HEK293 (cell line): Measurements from ENCODE around the gene FUT1.
A peak's percentile ranks its signal among the peaks of the same experiment; 100 is the strongest.

Source experiments
- GLI2 ChIP-seq: fragments of 450-650 bp; formaldehyde crosslinking; IDR thresholded peaks from 2 replicates; pipeline ENCODE4; 2017; ENCODE audit warnings: missing biosample characterization, missing genetic modification characterization, low read depth, borderline replicate concordance
- HOXD13 ChIP-seq: sonication (generic); formaldehyde crosslinking; IDR thresholded peaks from 2 replicates; pipeline ENCODE4 v1.8.0; 2022; ENCODE audit warnings: missing genetic modification reagents, borderline replicate concordance
- MEIS1 ChIP-seq: sonication (generic); formaldehyde crosslinking; IDR thresholded peaks from 2 replicates; pipeline ENCODE4 v1.8.1; 2022; ENCODE audit warnings: missing genetic modification reagents, mild to moderate bottlenecking, borderline replicate concordance
- RBAK ChIP-seq: fragments of 450-650 bp; formaldehyde crosslinking; IDR thresholded peaks from 2 replicates; pipeline ENCODE4 v1.5.1; 2016; ENCODE audit warnings: missing biosample characterization, missing genetic modification characterization
- SALL2 ChIP-seq: fragments of 450-650 bp; formaldehyde crosslinking; IDR thresholded peaks from 2 replicates; pipeline ENCODE4 v1.5.0; 2017; ENCODE audit warnings: missing biosample characterization, mild to moderate bottlenecking, missing genetic modification characterization, borderline replicate concordance
- SCRT2 ChIP-seq: fragments of 450-650 bp; formaldehyde crosslinking; IDR thresholded peaks from 2 replicates; pipeline ENCODE4 v1.5.1; 2016; ENCODE audit warnings: missing biosample characterization, missing genetic modification characterization
- WT1 ChIP-seq: fragments of 450-650 bp; formaldehyde crosslinking; IDR thresholded peaks from 2 replicates; pipeline ENCODE4 v1.5.1; 2016; ENCODE audit warnings: missing biosample characterization, missing genetic modification characterization
- YY1 ChIP-seq: fragments of 450-650 bp; formaldehyde crosslinking; IDR thresholded peaks from 2 replicates; pipeline ENCODE4 v1.5.1; 2018; ENCODE audit warnings: missing biosample characterization, missing genetic modification characterization
- ZBTB20 ChIP-seq: fragments of 450-650 bp; formaldehyde crosslinking; IDR thresholded peaks from 2 replicates; pipeline ENCODE4 v1.5.1; 2016; ENCODE audit warnings: missing biosample characterization, missing genetic modification characterization
- ZNF133 ChIP-seq: fragments of 450-650 bp; formaldehyde crosslinking; IDR thresholded peaks from 2 replicates; pipeline ENCODE4 v1.5.1; 2016; ENCODE audit warnings: missing biosample characterization, missing genetic modification characterization
- ZNF146 ChIP-seq: fragments of 450-650 bp; formaldehyde crosslinking; IDR thresholded peaks from 2 replicates; pipeline ENCODE4 v1.5.1; 2016; ENCODE audit warnings: missing biosample characterization, missing genetic modification characterization
- ZNF2 ChIP-seq: fragments of 450-650 bp; formaldehyde crosslinking; IDR thresholded peaks from 2 replicates; pipeline ENCODE4 v1.5.1; 2016; ENCODE audit warnings: missing biosample characterization, missing genetic modification characterization
- ZNF214 ChIP-seq: fragments of 450-650 bp; formaldehyde crosslinking; IDR thresholded peaks from 2 replicates; pipeline ENCODE4 v1.5.1; 2017; ENCODE audit warnings: missing biosample characterization, mild to moderate bottlenecking, missing genetic modification characterization, borderline replicate concordance
- ZNF366 ChIP-seq: fragments of 450-650 bp; formaldehyde crosslinking; conservative IDR thresholded peaks from 2 replicates; pipeline ENCODE4 v1.5.1; 2016; ENCODE audit warnings: missing biosample characterization, missing genetic modification characterization
- ZNF391 ChIP-seq: fragments of 450-650 bp; formaldehyde crosslinking; IDR thresholded peaks from 2 replicates; pipeline ENCODE4 v1.5.1; 2016; ENCODE audit warnings: low read depth, missing biosample characterization, missing genetic modification characterization, borderline replicate concordance
- ZNF426 ChIP-seq: fragments of 450-650 bp; formaldehyde crosslinking; IDR thresholded peaks from 2 replicates; pipeline ENCODE4 v1.5.1; 2017; ENCODE audit warnings: missing biosample characterization, missing genetic modification characterization, mild to moderate bottlenecking, inconsistent platforms, moderate library complexity
- ZNF624 ChIP-seq: fragments of 450-650 bp; formaldehyde crosslinking; IDR thresholded peaks from 2 replicates; pipeline ENCODE4 v1.5.1; 2017; ENCODE audit warnings: missing biosample characterization, missing genetic modification characterization
- ZNF658 ChIP-seq: fragments of 450-650 bp; formaldehyde crosslinking; IDR thresholded peaks from 2 replicates; pipeline ENCODE4; 2016; ENCODE audit warnings: missing biosample characterization, missing genetic modification characterization
- ZNF701 ChIP-seq: fragments of 450-650 bp; formaldehyde crosslinking; IDR thresholded peaks from 2 replicates; pipeline ENCODE4 v1.5.1; 2016; ENCODE audit warnings: missing biosample characterization, missing genetic modification characterization
- ZNF76 ChIP-seq: fragments of 450-650 bp; formaldehyde crosslinking; IDR thresholded peaks from 2 replicates; pipeline ENCODE4; 2016; ENCODE audit warnings: low read depth, missing biosample characterization, missing genetic modification characterization, borderline replicate concordance
- TF ChIP-seq, protein P1 (sequence below): fragments of 450-650 bp; formaldehyde crosslinking; IDR thresholded peaks from 2 replicates; pipeline ENCODE4 v1.5.1; 2016; ENCODE audit warnings: missing biosample characterization, missing genetic modification characterization, borderline replicate concordance
- TF ChIP-seq, protein P2 (sequence below): fragments of 450-650 bp; formaldehyde crosslinking; IDR thresholded peaks from 2 replicates; pipeline ENCODE4 v1.5.1; 2017; ENCODE audit warnings: missing biosample characterization, missing genetic modification characterization
- TF ChIP-seq, protein P3 (sequence below): IDR thresholded peaks from 2 replicates; pipeline ENCODE4 v1.6.1; 2011; ENCODE audit warnings: mild to moderate bottlenecking, low read depth, low read length, borderline replicate concordance
- TF ChIP-seq, protein P4 (sequence below): fragments of 450-650 bp; formaldehyde crosslinking; IDR thresholded peaks from 2 replicates; pipeline ENCODE4 v1.5.1; 2016; ENCODE audit warnings: missing biosample characterization, missing genetic modification characterization, borderline replicate concordance
- TF ChIP-seq, protein P5 (sequence below): fragments of 450-650 bp; formaldehyde crosslinking; IDR thresholded peaks from 2 replicates; pipeline ENCODE4 v1.5.1; 2016; ENCODE audit warnings: missing biosample characterization, missing genetic modification characterization
- TF ChIP-seq, protein P6 (sequence below): fragments of 450-650 bp; formaldehyde crosslinking; IDR thresholded peaks from 2 replicates; pipeline ENCODE4 v1.5.1; 2016; ENCODE audit warnings: missing biosample characterization, missing genetic modification characterization

The FUT1 gene

DNA sequence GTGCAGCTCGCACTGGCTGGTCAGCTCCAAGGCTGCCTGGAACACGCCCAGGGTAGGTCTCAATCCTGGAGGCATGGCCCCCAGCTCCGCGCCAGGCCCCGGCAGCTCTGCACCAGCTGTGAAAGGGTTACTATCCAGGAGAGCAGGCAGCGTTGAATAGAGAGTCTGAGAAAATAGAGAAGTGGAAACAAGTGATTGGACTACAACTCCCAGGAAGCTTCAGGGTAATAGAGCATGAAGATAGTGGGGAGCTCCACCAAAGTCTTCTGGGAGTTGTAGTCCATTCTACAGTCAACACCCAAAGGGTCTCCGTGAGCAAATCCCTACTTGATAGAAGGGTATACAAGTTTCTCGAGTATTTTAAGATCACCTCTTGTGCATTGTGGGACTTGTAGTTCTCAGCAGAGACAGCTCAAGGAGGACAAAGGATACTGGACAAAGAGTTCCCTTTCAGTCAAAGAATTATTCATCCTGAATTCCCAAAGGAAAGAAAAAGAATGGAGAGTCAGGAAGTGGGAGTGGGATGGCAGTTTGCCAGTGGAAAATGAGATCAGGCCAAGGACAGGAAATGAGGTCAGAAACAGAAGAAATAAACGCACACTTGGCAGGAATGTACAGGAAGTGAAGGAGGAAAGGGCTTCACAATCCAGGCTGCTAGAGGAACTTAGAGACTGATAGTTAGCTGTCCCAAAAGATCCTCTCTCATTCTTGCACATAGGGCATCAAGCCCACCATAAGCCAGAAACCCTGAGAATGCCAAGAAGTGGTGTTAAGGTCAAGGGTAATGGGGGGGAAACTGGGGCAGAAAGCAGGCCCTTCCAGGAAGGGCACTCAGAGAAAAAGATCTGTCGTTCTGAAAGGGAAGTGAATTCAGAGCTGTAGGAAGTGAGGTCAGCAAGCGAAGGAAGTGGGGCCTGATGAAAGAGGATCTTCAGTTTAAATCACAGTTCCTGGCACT lies 27.4 kb downstream of the FUT1 start (continued):
- TF ChIP-seq ZNF366 = peak; percentile 70
- TF ChIP-seq, protein P1, sequence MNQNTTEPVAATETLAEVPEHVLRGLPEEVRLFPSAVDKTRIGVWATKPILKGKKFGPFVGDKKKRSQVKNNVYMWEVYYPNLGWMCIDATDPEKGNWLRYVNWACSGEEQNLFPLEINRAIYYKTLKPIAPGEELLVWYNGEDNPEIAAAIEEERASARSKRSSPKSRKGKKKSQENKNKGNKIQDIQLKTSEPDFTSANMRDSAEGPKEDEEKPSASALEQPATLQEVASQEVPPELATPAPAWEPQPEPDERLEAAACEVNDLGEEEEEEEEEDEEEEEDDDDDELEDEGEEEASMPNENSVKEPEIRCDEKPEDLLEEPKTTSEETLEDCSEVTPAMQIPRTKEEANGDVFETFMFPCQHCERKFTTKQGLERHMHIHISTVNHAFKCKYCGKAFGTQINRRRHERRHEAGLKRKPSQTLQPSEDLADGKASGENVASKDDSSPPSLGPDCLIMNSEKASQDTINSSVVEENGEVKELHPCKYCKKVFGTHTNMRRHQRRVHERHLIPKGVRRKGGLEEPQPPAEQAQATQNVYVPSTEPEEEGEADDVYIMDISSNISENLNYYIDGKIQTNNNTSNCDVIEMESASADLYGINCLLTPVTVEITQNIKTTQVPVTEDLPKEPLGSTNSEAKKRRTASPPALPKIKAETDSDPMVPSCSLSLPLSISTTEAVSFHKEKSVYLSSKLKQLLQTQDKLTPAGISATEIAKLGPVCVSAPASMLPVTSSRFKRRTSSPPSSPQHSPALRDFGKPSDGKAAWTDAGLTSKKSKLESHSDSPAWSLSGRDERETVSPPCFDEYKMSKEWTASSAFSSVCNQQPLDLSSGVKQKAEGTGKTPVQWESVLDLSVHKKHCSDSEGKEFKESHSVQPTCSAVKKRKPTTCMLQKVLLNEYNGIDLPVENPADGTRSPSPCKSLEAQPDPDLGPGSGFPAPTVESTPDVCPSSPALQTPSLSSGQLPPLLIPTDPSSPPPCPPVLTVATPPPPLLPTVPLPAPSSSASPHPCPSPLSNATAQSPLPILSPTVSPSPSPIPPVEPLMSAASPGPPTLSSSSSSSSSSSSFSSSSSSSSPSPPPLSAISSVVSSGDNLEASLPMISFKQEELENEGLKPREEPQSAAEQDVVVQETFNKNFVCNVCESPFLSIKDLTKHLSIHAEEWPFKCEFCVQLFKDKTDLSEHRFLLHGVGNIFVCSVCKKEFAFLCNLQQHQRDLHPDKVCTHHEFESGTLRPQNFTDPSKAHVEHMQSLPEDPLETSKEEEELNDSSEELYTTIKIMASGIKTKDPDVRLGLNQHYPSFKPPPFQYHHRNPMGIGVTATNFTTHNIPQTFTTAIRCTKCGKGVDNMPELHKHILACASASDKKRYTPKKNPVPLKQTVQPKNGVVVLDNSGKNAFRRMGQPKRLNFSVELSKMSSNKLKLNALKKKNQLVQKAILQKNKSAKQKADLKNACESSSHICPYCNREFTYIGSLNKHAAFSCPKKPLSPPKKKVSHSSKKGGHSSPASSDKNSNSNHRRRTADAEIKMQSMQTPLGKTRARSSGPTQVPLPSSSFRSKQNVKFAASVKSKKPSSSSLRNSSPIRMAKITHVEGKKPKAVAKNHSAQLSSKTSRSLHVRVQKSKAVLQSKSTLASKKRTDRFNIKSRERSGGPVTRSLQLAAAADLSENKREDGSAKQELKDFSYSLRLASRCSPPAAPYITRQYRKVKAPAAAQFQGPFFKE (tag by site-specific recombination) = no peak
- peak; percentile 36; the same call in 1 of the 2 replicates for TF ChIP-seq ZBTB20
- TF ChIP-seq ZNF2 (tag by site-specific recombination) = no peak
- no peak for TF ChIP-seq YY1
- TF ChIP-seq, protein P2, sequence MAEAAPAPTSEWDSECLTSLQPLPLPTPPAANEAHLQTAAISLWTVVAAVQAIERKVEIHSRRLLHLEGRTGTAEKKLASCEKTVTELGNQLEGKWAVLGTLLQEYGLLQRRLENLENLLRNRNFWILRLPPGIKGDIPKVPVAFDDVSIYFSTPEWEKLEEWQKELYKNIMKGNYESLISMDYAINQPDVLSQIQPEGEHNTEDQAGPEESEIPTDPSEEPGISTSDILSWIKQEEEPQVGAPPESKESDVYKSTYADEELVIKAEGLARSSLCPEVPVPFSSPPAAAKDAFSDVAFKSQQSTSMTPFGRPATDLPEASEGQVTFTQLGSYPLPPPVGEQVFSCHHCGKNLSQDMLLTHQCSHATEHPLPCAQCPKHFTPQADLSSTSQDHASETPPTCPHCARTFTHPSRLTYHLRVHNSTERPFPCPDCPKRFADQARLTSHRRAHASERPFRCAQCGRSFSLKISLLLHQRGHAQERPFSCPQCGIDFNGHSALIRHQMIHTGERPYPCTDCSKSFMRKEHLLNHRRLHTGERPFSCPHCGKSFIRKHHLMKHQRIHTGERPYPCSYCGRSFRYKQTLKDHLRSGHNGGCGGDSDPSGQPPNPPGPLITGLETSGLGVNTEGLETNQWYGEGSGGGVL (tag by site-specific recombination) = peak; percentile 18; the same call in 1 of the 2 replicates
- no peak for TF ChIP-seq ZNF426 (tag by site-specific recombination)
- TF ChIP-seq RBAK (tag by site-specific recombination) = no peak
- no peak for TF ChIP-seq ZNF133 (tag by site-specific recombination)
- no peak for TF ChIP-seq HOXD13 (CRISPR knock-in tag)
- no peak for TF ChIP-seq GLI2 (tag by site-specific recombination)
- no peak for TF ChIP-seq ZNF701 (tag by site-specific recombination)
- no peak for TF ChIP-seq ZNF658
- TF ChIP-seq MEIS1 (CRISPR knock-in tag) = no peak
- no peak for TF ChIP-seq SCRT2
- TF ChIP-seq, protein P3, sequence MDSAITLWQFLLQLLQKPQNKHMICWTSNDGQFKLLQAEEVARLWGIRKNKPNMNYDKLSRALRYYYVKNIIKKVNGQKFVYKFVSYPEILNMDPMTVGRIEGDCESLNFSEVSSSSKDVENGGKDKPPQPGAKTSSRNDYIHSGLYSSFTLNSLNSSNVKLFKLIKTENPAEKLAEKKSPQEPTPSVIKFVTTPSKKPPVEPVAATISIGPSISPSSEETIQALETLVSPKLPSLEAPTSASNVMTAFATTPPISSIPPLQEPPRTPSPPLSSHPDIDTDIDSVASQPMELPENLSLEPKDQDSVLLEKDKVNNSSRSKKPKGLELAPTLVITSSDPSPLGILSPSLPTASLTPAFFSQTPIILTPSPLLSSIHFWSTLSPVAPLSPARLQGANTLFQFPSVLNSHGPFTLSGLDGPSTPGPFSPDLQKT = no peak
- no peak for TF ChIP-seq ZNF214 (tag by site-specific recombination)
- TF ChIP-seq ZNF391 (tag by site-specific recombination) = no peak
- TF ChIP-seq ZNF624 (tag by site-specific recombination) = no peak
- TF ChIP-seq, protein P4, sequence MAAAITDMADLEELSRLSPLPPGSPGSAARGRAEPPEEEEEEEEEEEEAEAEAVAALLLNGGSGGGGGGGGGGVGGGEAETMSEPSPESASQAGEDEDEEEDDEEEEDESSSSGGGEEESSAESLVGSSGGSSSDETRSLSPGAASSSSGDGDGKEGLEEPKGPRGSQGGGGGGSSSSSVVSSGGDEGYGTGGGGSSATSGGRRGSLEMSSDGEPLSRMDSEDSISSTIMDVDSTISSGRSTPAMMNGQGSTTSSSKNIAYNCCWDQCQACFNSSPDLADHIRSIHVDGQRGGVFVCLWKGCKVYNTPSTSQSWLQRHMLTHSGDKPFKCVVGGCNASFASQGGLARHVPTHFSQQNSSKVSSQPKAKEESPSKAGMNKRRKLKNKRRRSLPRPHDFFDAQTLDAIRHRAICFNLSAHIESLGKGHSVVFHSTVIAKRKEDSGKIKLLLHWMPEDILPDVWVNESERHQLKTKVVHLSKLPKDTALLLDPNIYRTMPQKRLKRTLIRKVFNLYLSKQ (tag by site-specific recombination) = no peak
- TF ChIP-seq, protein P5, sequence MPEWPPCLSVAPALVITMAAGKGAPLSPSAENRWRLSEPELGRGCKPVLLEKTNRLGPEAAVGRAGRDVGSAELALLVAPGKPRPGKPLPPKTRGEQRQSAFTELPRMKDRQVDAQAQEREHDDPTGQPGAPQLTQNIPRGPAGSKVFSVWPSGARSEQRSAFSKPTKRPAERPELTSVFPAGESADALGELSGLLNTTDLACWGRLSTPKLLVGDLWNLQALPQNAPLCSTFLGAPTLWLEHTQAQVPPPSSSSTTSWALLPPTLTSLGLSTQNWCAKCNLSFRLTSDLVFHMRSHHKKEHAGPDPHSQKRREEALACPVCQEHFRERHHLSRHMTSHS (tag by site-specific recombination) = no peak
- TF ChIP-seq ZNF76 (tag by site-specific recombination) = peak; percentile 97
- TF ChIP-seq SALL2 = no peak
- no peak for TF ChIP-seq WT1 (tag by site-specific recombination)
- TF ChIP-seq, protein P6, sequence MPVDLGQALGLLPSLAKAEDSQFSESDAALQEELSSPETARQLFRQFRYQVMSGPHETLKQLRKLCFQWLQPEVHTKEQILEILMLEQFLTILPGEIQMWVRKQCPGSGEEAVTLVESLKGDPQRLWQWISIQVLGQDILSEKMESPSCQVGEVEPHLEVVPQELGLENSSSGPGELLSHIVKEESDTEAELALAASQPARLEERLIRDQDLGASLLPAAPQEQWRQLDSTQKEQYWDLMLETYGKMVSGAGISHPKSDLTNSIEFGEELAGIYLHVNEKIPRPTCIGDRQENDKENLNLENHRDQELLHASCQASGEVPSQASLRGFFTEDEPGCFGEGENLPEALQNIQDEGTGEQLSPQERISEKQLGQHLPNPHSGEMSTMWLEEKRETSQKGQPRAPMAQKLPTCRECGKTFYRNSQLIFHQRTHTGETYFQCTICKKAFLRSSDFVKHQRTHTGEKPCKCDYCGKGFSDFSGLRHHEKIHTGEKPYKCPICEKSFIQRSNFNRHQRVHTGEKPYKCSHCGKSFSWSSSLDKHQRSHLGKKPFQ = no peak
- TF ChIP-seq ZNF146 (tag by site-specific recombination) = no peak
